GM11168 (cell line): ENCODE results near the gene NME9.

Experiments used
- in situ Hi-C: fragments of 300-500 bp; cut with MboI; formaldehyde crosslinking; loops from one replicate; pipeline ENCODE4 v1.12.0; 2022; ENCODE audit warnings: low sequenced_read_pairs; ENCODE audit not compliant: unreplicated experiment

Gene NME9

GRCh38 chr3:138289701-138290100, 40.0 kb downstream of the NME9 start:
- in situ Hi-C loops, result no loop called here

GRCh38 chr3:138289260-138289659, 40.4 kb downstream of the NME9 start:
- in situ Hi-C loops, result no loop called here

GRCh38 chr3:138284957-138285477, 44.6 kb downstream of the NME9 start:
- in situ Hi-C loops, result no loop called here

GRCh38 chr3:138284079-138284478, 45.6 kb downstream of the NME9 start:
- in situ Hi-C loops, result no loop called here

- in situ Hi-C loops, result no loop called here
Measured at GRCh38 chr3:138282836-138283235, 46.8 kb downstream of the NME9 start.

GRCh38 chr3:138281561-138281960, 48.1 kb downstream of the NME9 start:
- in situ Hi-C loops, result no loop called here

GRCh38 chr3:138271189-138271794, 58.4 kb downstream of the NME9 start:
- in situ Hi-C loops, result no loop called here

GRCh38 chr3:138270245-138270644, 59.4 kb downstream of the NME9 start:
- in situ Hi-C loops, result no loop called here

- in situ Hi-C loops, result no loop called here
Measured at GRCh38 chr3:138267083-138267482, 62.6 kb downstream of the NME9 start.

- in situ Hi-C loops, result no loop called here
Measured at GRCh38 chr3:138265745-138266144, 63.9 kb downstream of the NME9 start.

GRCh38 chr3:138263104-138263503, 66.5 kb downstream of the NME9 start:
- in situ Hi-C loops, result no loop called here

- in situ Hi-C loops, result no loop called here
Measured at GRCh38 chr3:138260611-138261010, 69.0 kb downstream of the NME9 start.

- in situ Hi-C loops, result no loop called here
Measured at GRCh38 chr3:138259126-138259525, 70.5 kb downstream of the NME9 start.

- in situ Hi-C loops, result no loop called here
Measured at GRCh38 chr3:138257986-138258385, 71.7 kb downstream of the NME9 start.

- in situ Hi-C loops, result no loop called here
Measured at GRCh38 chr3:138256022-138256421, 73.6 kb downstream of the NME9 start.

GRCh38 chr3:138254216-138254615, 75.4 kb downstream of the NME9 start:
- in situ Hi-C loops, result no loop called here

- in situ Hi-C loops, result no loop called here
Measured at GRCh38 chr3:138253609-138254008, 76.0 kb downstream of the NME9 start.
